H9 (cell line): ENCODE results near the gene MAST2. TPM values are rescaled to one million over a fixed set of nuclear protein-coding genes. Genes with fewer than 3 reads are reported as not detected.

Experiments
- DNase-seq: peaks from one replicate; pipeline ENCODE4 v3.0.0-alpha.2; 2017
- H2AFZ ChIP-seq: one replicate; pipeline ENCODE4 v1.6.1; 2013; ENCODE audit warnings: mild to moderate bottlenecking, low read length, control low read depth, moderate library complexity
- H2AK5ac ChIP-seq: 2 replicates; pipeline ENCODE4 v1.6.1; 2013; ENCODE audit warnings: low read length, control low read depth, mixed read lengths; ENCODE audit not compliant: insufficient read length
- H2BK120ac ChIP-seq: one replicate; pipeline ENCODE4 v1.6.1; 2013; ENCODE audit warnings: low read depth, mild to moderate bottlenecking, low read length, control low read depth, inconsistent platforms; ENCODE audit not compliant: poor library complexity, severe bottlenecking
- H2BK12ac ChIP-seq: 2 replicates; pipeline ENCODE4 v1.6.1; 2013; ENCODE audit warnings: low read length, control low read depth, mixed read lengths, low read depth; ENCODE audit not compliant: insufficient read length
- H2BK15ac ChIP-seq: 2 replicates; pipeline ENCODE4 v1.6.1; 2013; ENCODE audit warnings: low read depth, low read length, control low read depth
- H2BK20ac ChIP-seq: one replicate; pipeline ENCODE4 v1.6.1; 2013; ENCODE audit warnings: low read depth, mild to moderate bottlenecking, low read length, control low read depth, inconsistent platforms; ENCODE audit not compliant: poor library complexity, severe bottlenecking
- H2BK5ac ChIP-seq: 2 replicates; pipeline ENCODE4 v1.6.1; 2013; ENCODE audit warnings: low read length, control low read depth, mixed read lengths; ENCODE audit not compliant: insufficient read length
- H3K14ac ChIP-seq: 2 replicates; pipeline ENCODE4 v1.6.1; 2013; ENCODE audit warnings: low read length, control low read depth; ENCODE audit not compliant: insufficient read depth
- H3K18ac ChIP-seq: 2 replicates; pipeline ENCODE4 v1.6.1; 2013; ENCODE audit warnings: low read depth, mild to moderate bottlenecking, mixed read lengths, low read length, control low read depth; ENCODE audit not compliant: insufficient read length
- H3K23ac ChIP-seq: 2 replicates; pipeline ENCODE4 v1.6.1; 2013; ENCODE audit warnings: low read length, control low read depth, mixed read lengths, low read depth; ENCODE audit not compliant: insufficient read length
- H3K23me2 ChIP-seq: 2 replicates; pipeline ENCODE4 v1.6.1; 2013; ENCODE audit warnings: low read depth, mild to moderate bottlenecking, mixed read lengths, low read length, control low read depth; ENCODE audit not compliant: insufficient read length, poor library complexity, severe bottlenecking
- H3K27ac ChIP-seq: 2 replicates; pipeline ENCODE4 v1.5.1; 2013; ENCODE audit warnings: low read length, control low read depth, mixed read lengths, low read depth; ENCODE audit not compliant: insufficient read length
- H3K27me3 ChIP-seq: 2 replicates; pipeline ENCODE4 v1.6.1; 2013; ENCODE audit warnings: low read length, control low read depth, inconsistent platforms; ENCODE audit not compliant: insufficient read depth
- H3K4ac ChIP-seq: 2 replicates; pipeline ENCODE4 v1.6.1; 2013; ENCODE audit warnings: low read depth, mild to moderate bottlenecking, control low read depth, inconsistent platforms, low read length, moderate library complexity
- H3K4me1 ChIP-seq: 2 replicates; pipeline ENCODE4 v1.6.1; 2013; ENCODE audit warnings: low read length, control low read depth, inconsistent platforms; ENCODE audit not compliant: insufficient read depth
- H3K4me2 ChIP-seq: 2 replicates; pipeline ENCODE4 v1.6.1; 2013; ENCODE audit warnings: low read length, control low read depth, mixed read lengths; ENCODE audit not compliant: insufficient read length, insufficient read depth
- H3K56ac ChIP-seq: 2 replicates; pipeline ENCODE4 v1.6.1; 2013; ENCODE audit warnings: low read depth, mild to moderate bottlenecking, mixed read lengths, low read length, control low read depth; ENCODE audit not compliant: insufficient read length
- H3K79me1 ChIP-seq: 2 replicates; pipeline ENCODE4 v1.6.1; 2013; ENCODE audit warnings: low read depth, mild to moderate bottlenecking, moderate library complexity, low read length, control low read depth, inconsistent platforms; ENCODE audit not compliant: insufficient read depth, poor library complexity, severe bottlenecking
- H3K79me2 ChIP-seq: 2 replicates; pipeline ENCODE4 v1.6.1; 2013; ENCODE audit warnings: low read length, control low read depth, inconsistent platforms; ENCODE audit not compliant: insufficient read depth
- H3K9ac ChIP-seq: 2 replicates; pipeline ENCODE4 v1.6.1; 2013; ENCODE audit warnings: low read length, control low read depth, mixed read lengths; ENCODE audit not compliant: insufficient read length; ENCODE audit errors: extremely low read depth
- H3K9me3 ChIP-seq: one replicate; pipeline ENCODE4 v1.6.1; 2013; ENCODE audit warnings: low read depth, low read length, inconsistent platforms; ENCODE audit not compliant: control insufficient read depth
- H3T11ph ChIP-seq: one replicate; pipeline ENCODE4 v1.6.1; 2013; ENCODE audit warnings: mild to moderate bottlenecking, low read length, control low read depth, inconsistent platforms
- H4K20me1 ChIP-seq: one replicate; pipeline ENCODE4 v1.6.1; 2013; ENCODE audit not compliant: control insufficient read depth, insufficient read length, insufficient read depth
- H4K5ac ChIP-seq: 2 replicates; pipeline ENCODE4 v1.6.1; 2013; ENCODE audit warnings: low read depth, mild to moderate bottlenecking, mixed read lengths, low read length, control low read depth; ENCODE audit not compliant: insufficient read length
- H4K8ac ChIP-seq: replicated peaks from 2 replicates; pipeline ENCODE4 v1.6.1; 2013; ENCODE audit warnings: low read length, control low read depth, mixed read lengths, low read depth; ENCODE audit not compliant: insufficient read length
- H4K91ac ChIP-seq: 2 replicates; pipeline ENCODE4 v1.6.1; 2013; ENCODE audit warnings: low read depth, mild to moderate bottlenecking, moderate library complexity, mixed read lengths, low read length, control low read depth; ENCODE audit not compliant: insufficient read length
- H3K27ac Mint-ChIP-seq, 3 experiments: 2 replicates in 2 of 3; 3 replicates in 1 of 3; pipeline ENCODE4 v1.8.0; 2020 to 2021; ENCODE audit warnings: mixed read lengths in 3 of 3, mild to moderate bottlenecking in 1 of 3, moderate library complexity in 1 of 3
- H3K27me3 Mint-ChIP-seq: 2 replicates; pipeline ENCODE4 v1.8.0; 2021; ENCODE audit warnings: low read depth, mild to moderate bottlenecking, moderate library complexity, mixed read lengths
- H3K36me3 Mint-ChIP-seq, 3 experiments: 2 replicates in 2 of 3; 3 replicates in 1 of 3; pipeline ENCODE4 v1.8.0; 2020 to 2021; ENCODE audit warnings: low read depth in 3 of 3, mixed read lengths in 3 of 3; ENCODE audit not compliant: insufficient read depth in 1 of 3
- H3K4me1 Mint-ChIP-seq, 2 experiments: 2 replicates each; pipeline ENCODE4 v1.8.0; 2020; ENCODE audit warnings: mixed read lengths in 2 of 2
- H3K4me3 Mint-ChIP-seq, 2 experiments: 2 replicates in 1 of 2; 3 replicates in 1 of 2; pipeline ENCODE4 v1.8.0; 2020 to 2021; ENCODE audit warnings: mild to moderate bottlenecking in 2 of 2, mixed read lengths in 2 of 2, moderate library complexity in 1 of 2
- H3K9me3 Mint-ChIP-seq, 2 experiments: 2 replicates in 1 of 2; 3 replicates in 1 of 2; pipeline ENCODE4 v1.8.0; 2020; ENCODE audit warnings: mild to moderate bottlenecking in 2 of 2, mixed read lengths in 2 of 2, moderate library complexity in 1 of 2
- CTCF ChIP-seq: fragments of 200-600 bp; sonication (generic); conservative IDR thresholded peaks from 3 replicates; pipeline ENCODE4 v1.8.0; 2021; ENCODE audit warnings: antibody characterized with exemption, mild to moderate bottlenecking
- WGBS: extraction: QIAGEN DNeasy Blood & Tissue Kit; methylation state at CpG from one replicate; pipeline ENCODE4 v1.1.7; 2013; ENCODE audit warnings: missing lambda C conversion rate, low lambda C conversion rate, mixed read lengths; ENCODE audit not compliant: insufficient read length; ENCODE audit errors: extremely low coverage; 5-methylcytosine and 5-hydroxymethylcytosine counted together
- total RNA-seq: library from RNA; stranded (reverse); gene quantifications from 2 replicates; pipeline ENCODE4 v1.2.1, GENCODE V29; 2021

MAST2 gene
- total RNA-seq, 1 experiment from 2014 or later = 28.8 TPM

- Mint-ChIP-seq H3K4me1 (peaks cover 6 to 7% of the 10 kb centered on the region in 2 experiments), H3K27ac (peak overlapping the region in 1 of 3 experiments; percentile 66; a peak in 2 of 7 replicates), H3K27me3 (no peaks in the 10 kb centered on the region), H3K36me3 (peaks cover 3 to 21% (median 20%) of the 10 kb centered on the region in 3 experiments; a peak in 6 of 7 replicates), H3K4me3 (no peak overlapping the region), H3K9me3 (no peaks in the 10 kb centered on the region; a peak in 1 of 5 replicates)
- Histone ChIP-seq H4K91ac (no peak overlapping the region), H3K27me3 (no peaks in the 10 kb centered on the region), H3K23ac (no peak overlapping the region), H3K4ac (no peak overlapping the region), H3K4me1 (no peaks in the 10 kb centered on the region), H3K79me1 (no peaks in the 10 kb centered on the region), H2BK12ac (no peak overlapping the region), H3K56ac (no peak overlapping the region), H3K23me2 (no peaks in the 10 kb centered on the region), H3K27ac (no peak overlapping the region), H2AFZ (no peak overlapping the region), H2BK120ac (no peak overlapping the region), H3K9ac (no peak overlapping the region), H3K79me2 (no peaks in the 10 kb centered on the region), H2BK15ac (no peak overlapping the region), H3K9me3 (no peaks in the 10 kb centered on the region), H2BK5ac (no peak overlapping the region), H3T11ph (no peak overlapping the region), H4K8ac (no peak overlapping the region), H2BK20ac (no peak overlapping the region), H4K20me1 (no peaks in the 10 kb centered on the region), H3K4me2 (no peak overlapping the region), H2AK5ac (no peak overlapping the region), H3K14ac (no peak overlapping the region), H3K18ac (no peak overlapping the region), H4K5ac (no peak overlapping the region)
- DNase-seq = no peak
- TF ChIP-seq CTCF = no peak
- no CpG with 5 or more reads among the region's 3 CpGs for WGBS
Observed at GRCh38 chr1:45969866-45970265, 166.5 kb downstream of the MAST2 start.
